Choroid plexus epithelial cell (primary cell): ENCODE data around the gene BCL2L14.

ENCODE experiments used
- DNase-seq: peaks from one replicate; pipeline ENCODE4 v3.0.0-alpha.2; 2010; ENCODE audit warnings: low read depth
- H3K4me3 ChIP-seq: 2 replicates; pipeline ENCODE4 v1.5.1; 2011; ENCODE audit warnings: low read depth, mild to moderate bottlenecking, control low read depth, low read length, moderate library complexity
- CTCF ChIP-seq: conservative IDR thresholded peaks from 2 replicates; pipeline ENCODE4 v1.5.1; 2011; ENCODE audit warnings: low read depth, mild to moderate bottlenecking, control low read depth, inconsistent platforms, low read length, moderate library complexity

BCL2L14 gene

GRCh38 chr12:12035229-12035628, 35.5 kb upstream of the BCL2L14 start:
- no peak for TF ChIP-seq CTCF
- no peak for DNase-seq

GRCh38 chr12:12036901-12037300, 33.8 kb upstream of the BCL2L14 start:
- no peak for TF ChIP-seq CTCF

More at GRCh38 chr12:12035229-12035628, 35.5 kb upstream of the BCL2L14 start:
- H3K4me3 ChIP-seq, result no peak overlapping the region

GRCh38 chr12:12039897-12040296, 30.8 kb upstream of the BCL2L14 start:
- TF ChIP-seq CTCF, result no peak
- H3K4me3 ChIP-seq, result no peak overlapping the region
- no peak for DNase-seq

More at GRCh38 chr12:12036901-12037300, 33.8 kb upstream of the BCL2L14 start:
- H3K4me3 ChIP-seq, result no peak overlapping the region
- no peak for DNase-seq

- H3K4me3 ChIP-seq, result no peak overlapping the region
- no peak for DNase-seq
- no peak for TF ChIP-seq CTCF
Observed at GRCh38 chr12:12046401-12046800, 24.3 kb upstream of the BCL2L14 start.

- no peak for DNase-seq
- TF ChIP-seq CTCF, result no peak
- H3K4me3 ChIP-seq, result no peak overlapping the region
Observed at GRCh38 chr12:12047682-12048081, 23.1 kb upstream of the BCL2L14 start.

GRCh38 chr12:12048266-12048665, 22.5 kb upstream of the BCL2L14 start:
- no peak overlapping the region for H3K4me3 ChIP-seq
- no peak for TF ChIP-seq CTCF
- no peak for DNase-seq

GRCh38 chr12:12048714-12049113, 22.0 kb upstream of the BCL2L14 start:
- TF ChIP-seq CTCF, result no peak

More at GRCh38 chr12:12048714-12049113, 22.0 kb upstream of the BCL2L14 start:
- H3K4me3 ChIP-seq, result no peak overlapping the region
- DNase-seq, result no peak
